NCI-H1105 (cell line): ENCODE measurements around the gene NLRP6.
"Not testable (repeated sequence)": the region's sequence is repeated elsewhere in the genome, so short reads cannot be mapped to it uniquely, and the experiment has no call there.

Experiments
- DNase-seq: peaks from one replicate; lab custom pipeline; 2025; lab: John Stamatoyannopoulos, UW

The NLRP6 gene

GRCh38 chr11:325796-326591, 47.8 kb downstream of the NLRP6 start:
- DNase-seq, result no peak

GRCh38 chr11:326592-326841, 48.3 kb downstream of the NLRP6 start:
- no peak for DNase-seq

- no peak for DNase-seq
Observed at GRCh38 chr11:326842-327580, 48.8 kb downstream of the NLRP6 start.

- DNase-seq, result no peak
Observed at GRCh38 chr11:327581-327923, 49.3 kb downstream of the NLRP6 start.

GRCh38 chr11:328012-328411, 49.8 kb downstream of the NLRP6 start:
- DNase-seq, result no peak

- not testable (repeated sequence) for DNase-seq
Observed at GRCh38 chr11:328516-329100, 50.4 kb downstream of the NLRP6 start.

GRCh38 chr11:329886-330253, 51.7 kb downstream of the NLRP6 start:
- no peak for DNase-seq

GRCh38 chr11:330307-330693, 52.1 kb downstream of the NLRP6 start:
- DNase-seq, result no peak

GRCh38 chr11:330694-331357, 52.6 kb downstream of the NLRP6 start:
- no peak for DNase-seq

- DNase-seq, result no peak
Observed at GRCh38 chr11:331358-332060, 53.3 kb downstream of the NLRP6 start.

GRCh38 chr11:332651-333480, 54.7 kb downstream of the NLRP6 start:
- no peak for DNase-seq

GRCh38 chr11:333616-334263, 55.5 kb downstream of the NLRP6 start:
- DNase-seq, result not testable (repeated sequence)

- no peak for DNase-seq
Observed at GRCh38 chr11:334264-334994, 56.2 kb downstream of the NLRP6 start.
